NB4 (cell line): Measurements from ENCODE around the gene KIF16B.
"Not testable (repeated sequence)": the region's sequence is repeated elsewhere in the genome, so short reads cannot be mapped to it uniquely, and the experiment has no call there.

Experiments
- DNase-seq: peaks from one replicate; pipeline ENCODE4 v3.0.0; 2010; ENCODE audit warnings: low read depth
- H3K4me3 ChIP-seq: one replicate; pipeline ENCODE4 v1.5.1; 2011; ENCODE audit warnings: mild to moderate bottlenecking, low read depth, low read length, moderate library complexity
- CTCF ChIP-seq: IDR thresholded peaks from one replicate; pipeline ENCODE4 v1.5.1; 2012; ENCODE audit warnings: low read depth, low read length
- MAX ChIP-seq: IDR thresholded peaks from 2 replicates; pipeline ENCODE4 v1.6.1; 2011; ENCODE audit warnings: low read depth, low read length
- MYC ChIP-seq: IDR thresholded peaks from 2 replicates; pipeline ENCODE4 v1.6.1; 2011; ENCODE audit warnings: low read depth, low read length
- POLR2A ChIP-seq: IDR thresholded peaks from 2 replicates; pipeline ENCODE4 v1.6.1; 2011; ENCODE audit warnings: mild to moderate bottlenecking; ENCODE audit not compliant: insufficient read length; ENCODE audit errors: extremely low read depth

The KIF16B gene

GRCh38 chr20:16601047-16601446, 27.8 kb upstream of the KIF16B start:
- TF ChIP-seq POLR2A (no peak), CTCF (no peak), MAX (no peak), MYC (no peak)
- no peak overlapping the region for H3K4me3 ChIP-seq
- DNase-seq: no peak

- H3K4me3 ChIP-seq: no peak overlapping the region
- DNase-seq: no peak
- TF ChIP-seq MAX (no peak), CTCF (no peak), MYC (no peak), POLR2A (no peak)
These were observed 26.0 kb upstream of the KIF16B start for GRCh38 chr20:16599257-16599656.

GRCh38 chr20:16596991-16597390, 23.7 kb upstream of the KIF16B start:
- no peak for DNase-seq
- TF ChIP-seq MYC (no peak), MAX (no peak), CTCF (no peak), POLR2A (no peak)
- no peak overlapping the region for H3K4me3 ChIP-seq

GRCh38 chr20:16596404-16596803, 23.2 kb upstream of the KIF16B start:
- H3K4me3 ChIP-seq, DNase-seq: not testable (repeated sequence)

GRCh38 chr20:16595376-16595775, 22.1 kb upstream of the KIF16B start:
- DNase-seq: no peak
- TF ChIP-seq POLR2A (no peak), MYC (no peak), CTCF (no peak), MAX (no peak)
- no peak overlapping the region for H3K4me3 ChIP-seq

- H3K4me3 ChIP-seq: no peak overlapping the region
- TF ChIP-seq MAX (no peak), POLR2A (no peak), CTCF (no peak), MYC (no peak)
- no peak for DNase-seq
These were observed 16.9 kb upstream of the KIF16B start for GRCh38 chr20:16590041-16590633.

- no peak for DNase-seq
These were observed 16.4 kb upstream of the KIF16B start for GRCh38 chr20:16589623-16590022.

More at GRCh38 chr20:16589623-16590022, 16.4 kb upstream of the KIF16B start:
- TF ChIP-seq CTCF: no peak
- TF ChIP-seq MYC: no peak
- TF ChIP-seq MAX: no peak
- TF ChIP-seq POLR2A: no peak
- H3K4me3 ChIP-seq: no peak overlapping the region
